ENCODE measurements around the gene VSIG4. TPM values are rescaled to one million over a fixed set of nuclear protein-coding genes. Genes with fewer than 3 reads are reported as not detected.

VSIG4 gene
- total and polyA plus RNA-seq, 2 of the 8 experiments (the other 6 are each of a cell fraction or from before 2014, with no cell fraction given), result not detected

- FAIRE-seq (no peak), DNase-seq (ENCODE audit: low read depth in 1 of 2, low spot score in 2 of 2) (no peak)
- H3K79me2 ChIP-seq (ENCODE audit: control insufficient read depth in 1 of 2, insufficient read depth in 2 of 2, low read length in 2 of 2), result no peaks in the 10 kb centered on the region
- no peak overlapping the region for H3K4me2 ChIP-seq (ENCODE audit: insufficient read depth in 1 of 2, low read depth in 2 of 2, low read length in 2 of 2)
- no peak overlapping the region for H2AFZ ChIP-seq (ENCODE audit: low read length)
- no peak overlapping the region for H4K91ac ChIP-seq (replicated peaks; ENCODE audit: insufficient read length, low read length)
- H2AK5ac ChIP-seq (ENCODE audit: low read depth, low read length), result no peak overlapping the region
- no peak overlapping the region for H3K9ac ChIP-seq (replicated peaks in 1 of 4; ENCODE audit: extremely low read depth in 1 of 4, low read depth in 3 of 4, low read length in 3 of 4)
- no peak overlapping the region for H3K14ac ChIP-seq (ENCODE audit: insufficient read length)
- H4K8ac ChIP-seq (ENCODE audit: extremely low read depth, insufficient read depth, low read length), result no peak overlapping the region
- no peak overlapping the region for H2BK120ac ChIP-seq (replicated peaks; ENCODE audit: low read depth, low read length)
- ChIA-PET POLR2A (ENCODE audit: partially characterized antibody) (no interaction called here), CTCF (ENCODE audit: partially characterized antibody) (no interaction called here)
- H3K4me3 ChIP-seq (ENCODE audit: extremely low read depth in 1 of 4, insufficient read depth in 2 of 4, low read depth in 3 of 4, low read length in 4 of 4), result no peak overlapping the region
- H3K27ac ChIP-seq (ENCODE audit: low read depth, low read length), result no peak overlapping the region
- H3K36me3 ChIP-seq (ENCODE audit: control insufficient read depth in 2 of 4, insufficient read depth in 4 of 4, low read length in 3 of 4), result no peaks in the 10 kb centered on the region
- no peak overlapping the region for H2BK5ac ChIP-seq (ENCODE audit: low read depth, low read length)
- no peaks in the 10 kb centered on the region; a peak in 2 of 7 replicates for H3K4me1 ChIP-seq (replicated peaks in 1 of 4; ENCODE audit: control insufficient read depth in 3 of 4, insufficient read depth in 4 of 4, low read length in 3 of 4)
- no peak overlapping the region for H2BK20ac ChIP-seq (ENCODE audit: low read length)
- H3K18ac ChIP-seq (ENCODE audit: extremely low read depth, low read length), result no peak overlapping the region
- WGBS, 2 experiments (ENCODE audit: extremely low coverage in 1 of 2, insufficient coverage in 1 of 2, insufficient read length in 1 of 2, insufficient replicate concordance in 2 of 2, low coverage in 1 of 2, low lambda C conversion rate in 2 of 2, missing lambda C conversion rate in 1 of 2), result 45% methylated on average over 2 of the region's 2 CpGs; no CpG with 5 or more reads in 1 of the 2 experiments
- H3K79me1 ChIP-seq (ENCODE audit: low read depth, low read length), result no peaks in the 10 kb centered on the region
- no peak overlapping the region for H3K23ac ChIP-seq (ENCODE audit: insufficient read length)
- no peaks in the 10 kb centered on the region for H3K27me3 ChIP-seq (replicated peaks in 1 of 4; ENCODE audit: control insufficient read depth in 3 of 4, extremely low read depth in 1 of 4, insufficient read depth in 3 of 4, low read length in 3 of 4)
- H2BK12ac ChIP-seq (ENCODE audit: low read depth, low read length), result no peak overlapping the region
- no peaks in the 10 kb centered on the region for H3K23me2 ChIP-seq (ENCODE audit: low read depth, low read length)
- no peak overlapping the region for H3K56ac ChIP-seq (replicated peaks; ENCODE audit: insufficient read length, low read depth, low read length)
- H2BK15ac ChIP-seq (ENCODE audit: low read length), result no peak overlapping the region
- no peak overlapping the region for H4K5ac ChIP-seq (ENCODE audit: insufficient read length, low read depth, low read length)
- TF ChIP-seq BCL11A (IDR thresholded peaks at IDR 0.05; ENCODE audit: low read depth in 2 of 2, low read length in 2 of 2) (no peak), KDM1A (IDR thresholded peaks at IDR 0.05; ENCODE audit: borderline replicate concordance, low read length) (no peak), CREB1 (IDR thresholded peaks at IDR 0.05) (no peak), CTCF (IDR thresholded peaks at IDR 0.05; ENCODE audit: control extremely low read depth in 1 of 3, insufficient read depth in 1 of 3, low read depth in 1 of 3, low read length in 3 of 3) (no peak), CHD2 (IDR thresholded peaks at IDR 0.05; ENCODE audit: low read length) (no peak), NRF1 (IDR thresholded peaks at IDR 0.05; ENCODE audit: low read depth, low read length) (no peak), CBX5 (IDR thresholded peaks at IDR 0.05; ENCODE audit: low read depth, low read length) (no peak)
- TF ChIP-seq, protein P1, sequence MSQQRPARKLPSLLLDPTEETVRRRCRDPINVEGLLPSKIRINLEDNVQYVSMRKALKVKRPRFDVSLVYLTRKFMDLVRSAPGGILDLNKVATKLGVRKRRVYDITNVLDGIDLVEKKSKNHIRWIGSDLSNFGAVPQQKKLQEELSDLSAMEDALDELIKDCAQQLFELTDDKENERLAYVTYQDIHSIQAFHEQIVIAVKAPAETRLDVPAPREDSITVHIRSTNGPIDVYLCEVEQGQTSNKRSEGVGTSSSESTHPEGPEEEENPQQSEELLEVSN (IDR thresholded peaks at IDR 0.05), result no peak
- H4K20me1 ChIP-seq (replicated peaks in 1 of 2; ENCODE audit: control insufficient read depth in 1 of 2, insufficient read depth in 2 of 2, low read length in 2 of 2), result no peaks in the 10 kb centered on the region
- no peak overlapping the region for H3K4ac ChIP-seq (replicated peaks; ENCODE audit: insufficient read length, low read depth, low read length)
- peaks cover 0 to 13% of the 10 kb centered on the region in 2 experiments; a peak in 1 of 4 replicates for H3K9me3 ChIP-seq (ENCODE audit: insufficient read depth in 2 of 2, low read depth in 1 of 2, low read length in 1 of 2)
These were observed 25.8 kb downstream of the VSIG4 start for GRCh38 chrX:66014084-66014483.

All from H1 (cell line).